Left renal cortex interstitium (tissue), 4 donors: Measurements from ENCODE around the gene NCOA3. TPM values are rescaled to one million over a fixed set of nuclear protein-coding genes. Genes with fewer than 3 reads are reported as not detected.
"Not testable (repeated sequence)": the region's sequence is repeated elsewhere in the genome, so short reads cannot be mapped to it uniquely, and the experiment has no call there.

Experiments
- DNase-seq, 4 donors: peaks; one replicate each; pipeline ENCODE4 v3.0.0-alpha.2; 2013; ENCODE audit warnings: low read depth in 4 of 4, low spot score in 2 of 4, missing footprints in 1 of 4
- polyA plus RNA-seq, 4 donors: library from polyadenylated mRNA; unstranded; fragments of 120-200 nt; gene quantifications; one replicate each; pipeline ENCODE4 v1.2.1, GENCODE V29; 2013; ENCODE audit not compliant: insufficient read length in 4 of 4

Gene NCOA3
- polyA plus RNA-seq, 4 donors = 29.9 to 38.9 (median 37.7) TPM

DNA sequence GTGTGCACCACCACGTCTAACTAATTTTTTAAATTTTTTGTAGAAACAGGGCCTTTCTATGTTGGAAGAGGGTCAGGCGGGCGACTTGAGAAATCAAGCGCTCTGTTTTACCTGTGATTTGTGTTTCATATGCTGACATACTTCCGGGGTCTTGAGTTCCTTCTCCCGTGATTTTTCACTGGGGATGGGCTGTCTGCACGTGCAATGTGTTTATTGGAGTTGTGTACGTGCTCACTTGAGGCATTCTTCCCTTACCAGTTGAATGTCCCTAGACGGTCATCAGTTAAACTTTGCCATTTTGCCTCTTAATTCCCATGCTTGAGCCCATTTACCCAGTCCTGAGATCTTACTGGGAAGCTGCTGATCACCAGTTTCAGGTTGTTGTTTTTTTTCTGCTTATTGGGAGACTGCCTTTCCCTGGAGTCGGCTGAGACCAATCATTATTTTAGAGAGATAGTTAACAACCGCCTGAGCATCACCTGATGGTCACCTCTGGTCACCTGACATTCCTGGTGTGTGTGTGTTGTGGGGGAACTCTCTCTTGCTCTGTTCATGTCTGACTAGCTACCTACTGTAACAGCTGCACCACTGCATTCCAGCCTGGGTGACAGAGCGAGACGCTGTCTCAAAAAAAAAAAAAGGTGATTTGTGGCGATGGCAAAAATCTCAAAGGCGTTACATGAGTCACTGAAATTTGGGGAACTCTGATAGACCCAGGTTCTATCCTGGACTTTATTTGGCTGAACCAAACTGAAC lies 34.8 kb upstream of the NCOA3 start:
- DNase-seq = peak; percentile 18 to 38 (median 30)

- no peak for DNase-seq
Measured at GRCh38 chr20:47468290-47469050, 33.2 kb upstream of the NCOA3 start.

GRCh38 chr20:47475419-47476044 lies 26.2 kb upstream of the NCOA3 start:
- no peak for DNase-seq

- DNase-seq = no peak
Measured at GRCh38 chr20:47476452-47476851, 25.2 kb upstream of the NCOA3 start.

GRCh38 chr20:47479093-47479492 lies 22.6 kb upstream of the NCOA3 start:
- DNase-seq = no peak

GRCh38 chr20:47479506-47479905 lies 22.2 kb upstream of the NCOA3 start:
- DNase-seq = no peak

DNA sequence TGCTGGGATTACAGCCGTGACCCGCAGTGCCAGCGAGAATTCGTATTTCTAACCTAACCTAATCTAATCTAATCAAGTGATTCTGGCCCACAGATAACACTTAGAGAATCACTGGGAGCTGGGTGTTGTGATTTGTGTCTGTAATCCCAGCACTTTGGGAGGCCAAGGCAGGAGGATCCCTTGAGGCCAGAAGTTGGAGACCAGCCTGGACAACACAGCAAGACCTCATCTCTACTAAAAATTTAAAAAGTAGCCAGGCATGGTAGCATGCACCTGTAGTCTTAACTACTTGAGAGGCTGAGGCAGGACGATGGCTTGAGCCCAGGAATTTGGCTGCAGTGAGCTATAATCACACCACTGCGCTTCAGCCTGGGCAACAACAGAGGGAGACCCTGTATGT lies 21.4 kb upstream of the NCOA3 start:
- DNase-seq = no peak

DNA sequence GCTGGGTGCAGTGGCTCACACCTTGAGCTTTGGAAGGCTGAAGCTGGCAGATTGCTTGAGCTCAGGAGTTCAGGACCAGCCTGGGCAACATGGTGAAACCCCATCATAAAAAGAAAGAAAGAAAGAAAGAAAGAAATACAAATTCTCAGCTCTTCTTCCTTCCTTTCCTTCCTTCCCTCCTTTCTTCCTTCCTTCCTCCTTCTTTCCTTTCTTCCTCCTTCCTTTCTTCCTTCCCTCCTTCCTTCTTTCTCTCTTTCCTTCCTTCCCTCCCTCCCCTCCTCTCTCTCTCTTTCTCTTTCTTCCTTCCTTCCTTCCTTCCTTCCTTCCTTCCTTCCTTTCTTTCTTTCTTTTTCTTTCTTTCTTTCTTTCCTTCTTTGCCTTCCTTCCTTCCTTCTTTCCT lies 21.0 kb upstream of the NCOA3 start:
- DNase-seq = no peak

DNA sequence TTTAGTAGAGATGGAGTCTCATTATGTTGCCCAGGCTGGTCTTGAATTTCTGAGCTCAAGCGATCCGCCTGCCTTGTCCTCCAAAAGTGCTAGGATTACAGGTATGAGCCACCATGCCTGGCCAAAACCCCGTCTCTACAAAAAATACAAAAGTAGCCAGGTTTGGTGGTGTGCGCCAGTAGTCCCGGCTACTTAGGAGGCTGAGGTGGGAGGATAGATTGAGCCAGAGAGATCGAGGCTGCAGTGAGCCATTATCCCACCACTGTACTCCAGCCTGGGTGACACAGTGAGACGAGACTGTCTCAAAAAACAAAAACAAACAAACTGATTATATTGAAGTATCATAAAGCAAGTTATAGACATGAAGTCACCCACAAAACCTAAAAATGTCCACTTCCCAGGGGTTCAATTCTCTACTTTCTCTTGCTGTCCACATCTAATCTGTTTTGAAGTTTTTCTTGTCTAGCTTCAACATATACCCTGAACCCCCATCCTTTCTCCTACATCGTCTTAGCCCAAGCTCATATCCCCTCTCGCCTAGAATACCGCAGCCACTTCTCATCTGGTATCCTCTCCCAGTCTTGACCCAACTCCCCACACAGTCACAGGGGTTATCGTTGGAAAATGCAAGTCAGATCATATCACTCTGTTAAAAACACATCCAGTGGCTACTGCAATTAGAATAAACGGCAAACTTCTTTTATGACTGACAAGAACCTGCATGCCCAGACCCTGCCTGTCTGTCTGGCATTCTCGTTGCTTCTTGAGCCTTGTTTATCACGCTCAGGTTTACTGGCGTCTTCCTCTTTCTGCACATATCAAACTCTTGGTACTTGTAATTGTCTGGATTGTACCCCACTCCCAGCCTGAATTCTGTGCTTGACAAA lies 20.1 kb upstream of the NCOA3 start:
- DNase-seq = no peak

- no peak for DNase-seq
Measured at GRCh38 chr20:47482705-47483104, 19.0 kb upstream of the NCOA3 start.

DNA sequence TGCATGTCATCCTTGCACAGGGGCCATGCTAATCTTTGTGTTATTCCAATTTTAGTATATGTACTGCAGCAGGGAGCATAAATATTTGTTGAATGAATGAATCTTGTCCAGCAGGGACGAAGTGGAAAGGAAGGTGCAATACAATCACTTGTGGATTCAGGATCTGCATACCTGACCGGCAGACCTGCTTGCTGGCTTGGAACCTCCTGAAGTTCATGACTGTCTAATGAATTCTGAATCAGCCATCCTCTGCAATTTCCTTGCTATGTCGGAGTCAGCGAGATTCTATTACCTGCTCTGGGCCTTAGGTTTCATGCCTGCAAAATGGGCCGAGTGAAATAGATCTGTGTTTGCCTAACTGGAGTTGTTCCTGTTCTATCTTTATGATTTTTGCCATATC lies 17.4 kb upstream of the NCOA3 start:
- no peak for DNase-seq

- DNase-seq = no peak
Measured at GRCh38 chr20:47487175-47487917, 14.3 kb upstream of the NCOA3 start.

- DNase-seq = no peak
Measured at GRCh38 chr20:47489448-47489872, 12.2 kb upstream of the NCOA3 start.

- DNase-seq = no peak
Measured at GRCh38 chr20:47490795-47491194, 10.9 kb upstream of the NCOA3 start.

DNA sequence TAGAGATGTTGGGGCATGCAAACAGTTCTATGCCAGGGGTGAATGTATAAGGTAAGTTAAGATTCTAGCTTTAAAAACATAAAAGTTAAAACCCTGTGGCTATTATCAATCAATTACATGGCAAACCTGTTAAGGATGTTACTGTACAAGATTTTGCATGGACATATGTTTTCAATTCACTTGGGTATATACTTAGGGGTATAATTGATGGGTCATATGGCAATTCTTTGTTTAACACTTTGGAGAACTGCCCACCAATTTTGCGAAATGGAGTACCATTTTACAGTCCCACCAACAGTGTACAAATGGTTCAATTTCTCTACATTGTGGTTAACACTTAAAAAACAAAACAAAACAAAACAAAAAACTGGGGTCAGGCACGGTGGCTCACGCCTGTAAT lies 9.4 kb upstream of the NCOA3 start:
- no peak for DNase-seq

DNA sequence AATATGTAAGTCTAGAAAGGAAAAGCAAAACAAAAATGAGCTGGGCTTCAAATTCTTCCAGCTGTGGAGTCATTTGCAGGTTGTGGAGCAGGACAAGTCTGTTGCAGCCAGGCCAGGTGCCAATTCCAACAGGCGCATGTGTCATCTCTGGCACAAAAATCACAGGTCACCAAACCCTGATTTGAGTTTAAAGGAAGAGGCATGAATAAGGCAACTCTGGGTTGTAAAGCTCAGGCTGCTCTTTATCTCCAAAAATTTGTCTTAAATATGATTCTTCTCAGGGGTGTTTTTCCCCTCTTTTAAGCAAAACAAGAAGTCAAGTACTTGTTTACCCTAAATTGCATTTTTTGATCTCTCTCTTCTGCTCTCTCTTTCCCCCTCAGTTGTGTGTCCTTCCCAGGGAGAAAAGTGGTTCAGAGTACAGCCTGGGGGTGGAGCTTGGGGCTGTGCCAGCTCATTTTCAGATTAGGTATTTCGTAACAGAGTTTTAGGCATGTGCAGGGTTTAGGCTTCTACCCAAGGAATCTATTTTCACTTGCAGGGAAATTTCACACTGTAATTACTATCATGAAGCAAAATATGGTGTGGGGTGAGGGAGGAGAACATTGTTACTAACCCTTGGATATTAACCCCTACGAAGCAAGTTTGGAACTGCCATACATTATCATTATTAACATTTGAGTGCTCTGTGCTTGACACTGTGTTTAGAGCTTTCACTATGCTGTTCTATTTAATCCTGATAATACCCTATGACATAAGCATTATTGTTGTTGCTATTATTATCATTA lies 8.3 kb upstream of the NCOA3 start:
- peak in 3 of 4 donors; percentile 25 to 61 (median 32) for DNase-seq

- DNase-seq = no peak
Measured at GRCh38 chr20:47493963-47494293, 7.8 kb upstream of the NCOA3 start.

DNA sequence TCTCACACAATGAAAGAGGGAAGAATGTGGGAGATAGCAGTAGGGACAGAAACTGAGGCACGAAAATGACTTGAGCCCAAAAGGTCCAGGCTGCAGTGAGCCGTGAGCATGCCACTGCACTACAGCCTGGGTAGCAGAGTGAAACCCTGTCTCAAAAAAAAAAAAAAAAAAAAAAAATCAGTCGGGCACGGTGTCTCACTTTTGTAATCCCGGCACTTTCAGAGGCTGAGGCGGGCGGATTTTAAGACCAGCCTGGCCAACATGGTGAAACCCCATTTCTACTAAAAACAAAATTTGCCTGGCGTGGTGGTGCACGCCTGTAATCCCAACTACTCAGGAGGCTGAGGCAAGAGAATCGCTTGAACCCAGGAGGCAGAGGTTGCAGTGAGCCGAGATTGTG lies 7.1 kb upstream of the NCOA3 start:
- not testable (repeated sequence) for DNase-seq

DNA sequence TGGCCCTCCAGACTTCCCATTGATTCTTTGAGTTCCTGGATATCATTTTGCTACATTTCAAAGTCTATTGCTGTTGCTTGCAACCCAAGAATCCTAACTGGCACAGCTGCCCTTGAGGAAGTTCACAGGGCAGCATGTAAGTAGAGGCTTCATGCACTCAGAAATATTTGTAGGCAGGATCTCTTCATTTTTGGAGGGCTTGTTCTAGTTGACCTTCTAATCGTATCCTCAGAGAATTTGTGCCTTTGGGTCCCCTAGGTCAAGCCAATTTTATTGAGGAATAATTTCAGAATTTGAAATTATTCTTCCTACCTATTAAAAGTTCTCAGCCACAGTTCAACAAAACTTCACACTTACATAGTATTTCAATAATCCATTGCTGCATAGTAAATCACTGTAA lies 5.6 kb upstream of the NCOA3 start:
- DNase-seq = no peak
